Lung (tissue), 12 donors: ENCODE measurements around the gene DERA. TPM values are rescaled to one million over a fixed set of nuclear protein-coding genes. Genes with fewer than 3 reads are reported as not detected.
"Not testable (repeated sequence)": the region's sequence is repeated elsewhere in the genome, so short reads cannot be mapped to it uniquely, and the experiment has no call there.

ENCODE experiments used
- ATAC-seq: fragments of 200-7000 bp; cut with Tn5 transposase; one replicate; pipeline ENCODE4 v1.9.1; 2020; ENCODE audit warnings: moderate number of reproducible peaks; ENCODE audit not compliant: insufficient read depth, low FRiP score
- DNase-seq, 3 donors: peaks; one replicate each; pipeline ENCODE4 v3.0.0-alpha.2; 2013 to 2017
- H3K27ac ChIP-seq, 2 donors: one replicate each; pipeline ENCODE4 v1.5.1; 2013; ENCODE audit warnings: mild to moderate bottlenecking in 2 of 2, moderate library complexity in 2 of 2, control low read depth in 1 of 2, inconsistent platforms in 1 of 2, low read depth in 1 of 2, low read length in 1 of 2
- H3K27me3 ChIP-seq, 3 donors: one replicate each; pipeline ENCODE4 v1.5.1; 2013; ENCODE audit warnings: low read length in 2 of 3; ENCODE audit not compliant: control insufficient read depth in 3 of 3, insufficient read depth in 3 of 3
- H3K36me3 ChIP-seq, 4 donors: one replicate each; pipeline ENCODE4 v1.5.1; 2013; ENCODE audit warnings: low read length in 4 of 4, mild to moderate bottlenecking in 1 of 4, moderate library complexity in 1 of 4; ENCODE audit not compliant: control insufficient read depth in 4 of 4, insufficient read depth in 4 of 4
- H3K4me1 ChIP-seq, 5 donors: one replicate each; pipeline ENCODE4 v1.5.1; 2013; ENCODE audit warnings: low read length in 5 of 5, mild to moderate bottlenecking in 2 of 5, moderate library complexity in 1 of 5; ENCODE audit not compliant: control insufficient read depth in 5 of 5, insufficient read depth in 5 of 5
- H3K4me3 ChIP-seq: one replicate; pipeline ENCODE4 v1.5.1; 2013; ENCODE audit warnings: mild to moderate bottlenecking, control low read depth, moderate library complexity
- H3K9ac ChIP-seq, 2 donors: one replicate each; pipeline ENCODE4 v1.5.1; 2013; ENCODE audit warnings: low read length in 2 of 2, control low read depth in 1 of 2; ENCODE audit not compliant: insufficient read depth in 1 of 2
- H3K9me3 ChIP-seq, 4 donors: one replicate each; pipeline ENCODE4 v1.5.1; 2013; ENCODE audit warnings: low read length in 3 of 4, mild to moderate bottlenecking in 1 of 4, moderate library complexity in 1 of 4; ENCODE audit not compliant: control insufficient read depth in 4 of 4, insufficient read depth in 3 of 4
- WGBS, 2 donors: extraction: QIAGEN DNeasy Blood & Tissue Kit; methylation state at CpG; one replicate each; pipeline ENCODE4 v1.1.7; 2013; 5-methylcytosine and 5-hydroxymethylcytosine counted together
- polyA plus RNA-seq, 2 donors: library from polyadenylated mRNA; stranded (reverse); fragments of 200-250 nt; gene quantifications; one replicate each; pipeline ENCODE4 v1.2.1, GENCODE V29; 2013
- total RNA-seq, 2 donors: library from RNA; depleted of rRNA in 1 of 2; stranded (reverse); fragments of >200 nt in 1 of 2; gene quantifications; one replicate each; pipeline ENCODE4 v1.2.1, GENCODE V29; 2014 to 2021
- TF ChIP-seq, protein P1 (sequence below): IDR thresholded peaks from 2 replicates; pipeline ENCODE4 v1.5.1; 2012; ENCODE audit warnings: mild to moderate bottlenecking; ENCODE audit errors: control extremely low read depth, extremely low read depth
- donor health status: control.
- donor health status: control.
- donor health status: Bipolar disorder and iron deficiency.
- donor health status: healthy.
- donor health status: DM: yes; HTN: yes; CAD: no.

Gene DERA
- total and polyA plus RNA-seq, 4 donors: 31.0 to 44.2 (median 34.8) TPM

DNA sequence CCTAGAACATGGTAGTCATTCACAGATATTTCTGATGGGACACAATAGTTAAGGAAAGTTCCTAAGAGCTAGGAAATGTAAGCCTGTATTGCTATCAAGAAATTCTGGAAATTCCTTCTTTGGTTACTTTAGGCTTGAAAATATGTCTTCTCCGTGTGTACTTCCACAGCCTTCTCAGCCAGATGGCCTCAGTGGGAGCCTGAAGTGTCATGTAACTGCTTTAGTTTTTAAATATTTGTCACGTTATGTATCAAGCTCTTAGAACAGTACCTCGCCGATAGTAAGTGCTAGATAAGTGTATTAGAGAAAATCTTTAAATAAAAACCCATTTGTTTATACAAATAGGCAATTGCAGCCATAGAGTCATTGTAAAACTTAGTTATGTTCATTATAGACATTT lies 95.6 kb downstream of the DERA start:
- Histone ChIP-seq H3K27ac (no peak overlapping the region), H3K27me3 (no peaks in the 10 kb centered on the region), H3K4me3 (no peak overlapping the region), H3K9ac (no peak overlapping the region), H3K36me3 (peaks cover 0 to 3% (median 1%) of the 10 kb centered on the region in 4 donors), H3K9me3 (no peaks in the 10 kb centered on the region), H3K4me1 (peaks cover 0 to 3% (median 2%) of the 10 kb centered on the region in 5 donors)
- 75 to 85% methylated on average over 4 of the region's 4 CpGs for WGBS, 2 donors
- TF ChIP-seq, protein P1, sequence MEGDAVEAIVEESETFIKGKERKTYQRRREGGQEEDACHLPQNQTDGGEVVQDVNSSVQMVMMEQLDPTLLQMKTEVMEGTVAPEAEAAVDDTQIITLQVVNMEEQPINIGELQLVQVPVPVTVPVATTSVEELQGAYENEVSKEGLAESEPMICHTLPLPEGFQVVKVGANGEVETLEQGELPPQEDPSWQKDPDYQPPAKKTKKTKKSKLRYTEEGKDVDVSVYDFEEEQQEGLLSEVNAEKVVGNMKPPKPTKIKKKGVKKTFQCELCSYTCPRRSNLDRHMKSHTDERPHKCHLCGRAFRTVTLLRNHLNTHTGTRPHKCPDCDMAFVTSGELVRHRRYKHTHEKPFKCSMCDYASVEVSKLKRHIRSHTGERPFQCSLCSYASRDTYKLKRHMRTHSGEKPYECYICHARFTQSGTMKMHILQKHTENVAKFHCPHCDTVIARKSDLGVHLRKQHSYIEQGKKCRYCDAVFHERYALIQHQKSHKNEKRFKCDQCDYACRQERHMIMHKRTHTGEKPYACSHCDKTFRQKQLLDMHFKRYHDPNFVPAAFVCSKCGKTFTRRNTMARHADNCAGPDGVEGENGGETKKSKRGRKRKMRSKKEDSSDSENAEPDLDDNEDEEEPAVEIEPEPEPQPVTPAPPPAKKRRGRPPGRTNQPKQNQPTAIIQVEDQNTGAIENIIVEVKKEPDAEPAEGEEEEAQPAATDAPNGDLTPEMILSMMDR: no peak
- DNase-seq (peak in 1 of 3 donors; percentile 4), ATAC-seq (no peak)

- Histone ChIP-seq H3K36me3 (peaks cover 0 to 3% (median under 1%) of the 10 kb centered on the region in 4 donors), H3K4me3 (no peak overlapping the region), H3K27me3 (no peaks in the 10 kb centered on the region), H3K9me3 (no peaks in the 10 kb centered on the region), H3K4me1 (peaks cover 0 to 10% (median 2%) of the 10 kb centered on the region in 5 donors), H3K9ac (no peak overlapping the region), H3K27ac (no peak overlapping the region)
- DNase-seq (no peak), ATAC-seq (no peak)
- TF ChIP-seq, protein P1: no peak
- 95% methylated on average over 7 of the region's 7 CpGs for WGBS, 2 donors
Observed at GRCh38 chr12:16008421-16008824, 97.3 kb downstream of the DERA start.

- H3K4me1 ChIP-seq: peaks cover 0 to 10% (median 2%) of the 10 kb centered on the region in 5 donors
- H3K27ac ChIP-seq: no peak overlapping the region
- H3K27me3 ChIP-seq: no peaks in the 10 kb centered on the region
- no peak overlapping the region for H3K9ac ChIP-seq
- peak; percentile 42 to 87 (median 60) for DNase-seq
- TF ChIP-seq, protein P1: no peak
- H3K4me3 ChIP-seq: no peak overlapping the region
- peaks cover 0 to 6% (median 3%) of the 10 kb centered on the region in 4 donors for H3K9me3 ChIP-seq
- H3K36me3 ChIP-seq: peaks cover 0 to 10% (median 1%) of the 10 kb centered on the region in 4 donors
- ATAC-seq: peak; percentile 62
Observed at GRCh38 chr12:16012117-16012516, 101.0 kb downstream of the DERA start.

GRCh38 chr12:16013722-16014121 lies 102.6 kb downstream of the DERA start:
- H3K4me1 ChIP-seq, H3K9me3 ChIP-seq, H3K4me3 ChIP-seq, H3K9ac ChIP-seq, ATAC-seq, DNase-seq, H3K27ac ChIP-seq, H3K27me3 ChIP-seq: not testable (repeated sequence)
- peaks cover 0 to 10% (median under 1%) of the 10 kb centered on the region in 4 donors for H3K36me3 ChIP-seq
- WGBS, 2 donors: 96 to 100% methylated on average over 1 of the region's 1 CpG

DNA sequence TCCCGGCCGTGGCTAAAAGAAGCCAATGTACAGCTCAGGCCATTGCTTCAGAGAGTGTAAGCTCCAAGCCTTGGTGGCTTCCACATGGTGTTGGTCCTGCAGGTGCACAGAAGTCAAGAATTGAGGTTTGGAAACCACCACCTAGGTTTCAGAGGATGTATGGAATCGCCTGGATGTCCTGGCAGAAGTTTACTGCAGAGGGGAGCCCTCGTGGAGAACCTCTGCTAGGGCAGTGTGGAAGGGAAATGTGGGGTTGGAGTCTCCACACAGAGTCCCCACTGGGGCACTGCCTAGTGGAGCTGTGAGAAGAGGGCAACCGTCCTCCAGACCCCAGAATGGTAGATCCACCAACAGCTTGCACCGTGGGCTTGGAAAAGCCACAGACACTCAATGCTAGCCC lies 103.3 kb downstream of the DERA start:
- 97 to 99% methylated on average over 6 of the region's 6 CpGs for WGBS, 2 donors
- not testable (repeated sequence) for H3K27me3 ChIP-seq, H3K27ac ChIP-seq, H3K9ac ChIP-seq, H3K4me1 ChIP-seq, DNase-seq, H3K4me3 ChIP-seq, H3K9me3 ChIP-seq, ATAC-seq
- peaks cover 0 to 10% (median under 1%) of the 10 kb centered on the region in 4 donors for H3K36me3 ChIP-seq
